Right renal pelvis (tissue), 4 donors: ENCODE measurements around the gene SPRING1. TPM values are rescaled to one million over a fixed set of nuclear protein-coding genes. Genes with fewer than 3 reads are reported as not detected.
A peak's percentile ranks its signal among the peaks of the same experiment; 100 is the strongest.
"Not testable (repeated sequence)": the region's sequence is repeated elsewhere in the genome, so short reads cannot be mapped to it uniquely, and the experiment has no call there.

Source experiments
- DNase-seq, 4 donors: peaks; one replicate each; pipeline ENCODE4 v3.0.0-alpha.2; 2013; ENCODE audit warnings: low read depth in 4 of 4, low spot score in 3 of 4, missing footprints in 1 of 4
- polyA plus RNA-seq, 4 donors: library from polyadenylated mRNA; unstranded; fragments of 120-200 nt; gene quantifications; one replicate each; pipeline ENCODE4 v1.2.1, GENCODE V29; 2013; ENCODE audit not compliant: insufficient read length in 4 of 4

The SPRING1 gene
- polyA plus RNA-seq, 4 donors = 35.3 to 39.9 (median 37.3) TPM

- no peak for DNase-seq
Observed at GRCh38 chr12:116744766-116745165, 6.9 kb upstream of the SPRING1 start.

- DNase-seq = not testable (repeated sequence)
Observed at GRCh38 chr12:116742787-116743186, 4.9 kb upstream of the SPRING1 start.

GRCh38 chr12:116739381-116739887, 1.6 kb upstream of the SPRING1 start:
- DNase-seq = no peak

GRCh38 chr12:116736962-116737773, 701 bp downstream of the SPRING1 start:
- no peak for DNase-seq

GRCh38 chr12:116735951-116736599, 1.8 kb downstream of the SPRING1 start:
- no peak for DNase-seq

- DNase-seq = no peak
Observed at GRCh38 chr12:116735084-116735483, 2.8 kb downstream of the SPRING1 start.

GRCh38 chr12:116734156-116734768, 3.6 kb downstream of the SPRING1 start:
- no peak for DNase-seq

GRCh38 chr12:116731801-116732200, 6.1 kb downstream of the SPRING1 start:
- no peak for DNase-seq

GRCh38 chr12:116727891-116728290, 10.0 kb downstream of the SPRING1 start:
- DNase-seq = no peak

GRCh38 chr12:116727261-116727660, 10.6 kb downstream of the SPRING1 start:
- DNase-seq = no peak

- DNase-seq = no peak
Observed at GRCh38 chr12:116726694-116727093, 11.2 kb downstream of the SPRING1 start.

- no peak for DNase-seq
Observed at GRCh38 chr12:116722245-116722644, 15.6 kb downstream of the SPRING1 start.

GRCh38 chr12:116719731-116720528, 17.9 kb downstream of the SPRING1 start:
- peak in 2 of 4 donors; percentile 35 to 57 for DNase-seq

GRCh38 chr12:116718655-116719454, 19.0 kb downstream of the SPRING1 start:
- DNase-seq = no peak

- DNase-seq = no peak
Observed at GRCh38 chr12:116717466-116718437, 20.1 kb downstream of the SPRING1 start.

GRCh38 chr12:116714175-116714574, 23.7 kb downstream of the SPRING1 start:
- no peak for DNase-seq

GRCh38 chr12:116713527-116713926, 24.3 kb downstream of the SPRING1 start:
- no peak for DNase-seq

GRCh38 chr12:116712458-116713303, 25.2 kb downstream of the SPRING1 start:
- DNase-seq = no peak
